ENCODE data around the gene UBE2A. TPM values are rescaled to one million over a fixed set of nuclear protein-coding genes. Genes with fewer than 3 reads are reported as not detected.
A peak's percentile ranks its signal among the peaks of the same experiment; 100 is the strongest.

UBE2A gene
- total and polyA plus RNA-seq, 2 of the 13 experiments (the other 11 are each of a cell fraction or from before 2014, with no cell fraction given): 17.0 to 30.5 TPM

- peak; percentile 80 for TF ChIP-seq PHF8 (CRISPR knock-in tag; IDR thresholded peaks at IDR 0.05)
- TF ChIP-seq PCBP1 (IDR thresholded peaks at IDR 0.05; ENCODE audit: borderline replicate concordance, low read depth, low read length): 0 out of 2 replicates have a peak, but pooled peaks have one; percentile 77
- 0 out of 2 replicates have a peak, but pooled peaks have one; percentile 16 for TF ChIP-seq YEATS4 (CRISPR knock-in tag; IDR thresholded peaks at IDR 0.05; ENCODE audit: borderline replicate concordance)
- TF ChIP-seq KLF6 (CRISPR knock-in tag; IDR thresholded peaks at IDR 0.05): peak; percentile 35; the same call in 1 of the 2 replicates
- no peak for TF ChIP-seq CREB3 (CRISPR knock-in tag; IDR thresholded peaks at IDR 0.05)
- TF ChIP-seq ZNF709 (CRISPR knock-in tag; IDR thresholded peaks at IDR 0.05): 0 out of 2 replicates have a peak, but pooled peaks have one; percentile 44
- peak; percentile 89 for TF ChIP-seq TAF1 (CRISPR knock-in tag; IDR thresholded peaks at IDR 0.05)
- TF ChIP-seq ATF2 (CRISPR knock-in tag; IDR thresholded peaks at IDR 0.05): peak; percentile 33; the same call in 1 of the 2 replicates
- TF ChIP-seq, protein P1, sequence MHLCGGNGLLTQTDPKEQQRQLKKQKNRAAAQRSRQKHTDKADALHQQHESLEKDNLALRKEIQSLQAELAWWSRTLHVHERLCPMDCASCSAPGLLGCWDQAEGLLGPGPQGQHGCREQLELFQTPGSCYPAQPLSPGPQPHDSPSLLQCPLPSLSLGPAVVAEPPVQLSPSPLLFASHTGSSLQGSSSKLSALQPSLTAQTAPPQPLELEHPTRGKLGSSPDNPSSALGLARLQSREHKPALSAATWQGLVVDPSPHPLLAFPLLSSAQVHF (CRISPR knock-in tag; IDR thresholded peaks at IDR 0.05): no peak
These were observed at the start of gene UBE2A (continued) for GRCh38 chrX:119574394-119575266.

All from HepG2 (cell line).